GM21423 (cell line): ENCODE measurements around the gene THSD7A.

ENCODE experiments used
- ATAC-seq: cut with Tn5 transposase; IDR thresholded peaks from one replicate; pipeline ENCODE4 v1.9.1; 2021; ENCODE audit warnings: mild to moderate bottlenecking, moderate library complexity; ENCODE audit not compliant: unreplicated experiment

The THSD7A gene, protein sequence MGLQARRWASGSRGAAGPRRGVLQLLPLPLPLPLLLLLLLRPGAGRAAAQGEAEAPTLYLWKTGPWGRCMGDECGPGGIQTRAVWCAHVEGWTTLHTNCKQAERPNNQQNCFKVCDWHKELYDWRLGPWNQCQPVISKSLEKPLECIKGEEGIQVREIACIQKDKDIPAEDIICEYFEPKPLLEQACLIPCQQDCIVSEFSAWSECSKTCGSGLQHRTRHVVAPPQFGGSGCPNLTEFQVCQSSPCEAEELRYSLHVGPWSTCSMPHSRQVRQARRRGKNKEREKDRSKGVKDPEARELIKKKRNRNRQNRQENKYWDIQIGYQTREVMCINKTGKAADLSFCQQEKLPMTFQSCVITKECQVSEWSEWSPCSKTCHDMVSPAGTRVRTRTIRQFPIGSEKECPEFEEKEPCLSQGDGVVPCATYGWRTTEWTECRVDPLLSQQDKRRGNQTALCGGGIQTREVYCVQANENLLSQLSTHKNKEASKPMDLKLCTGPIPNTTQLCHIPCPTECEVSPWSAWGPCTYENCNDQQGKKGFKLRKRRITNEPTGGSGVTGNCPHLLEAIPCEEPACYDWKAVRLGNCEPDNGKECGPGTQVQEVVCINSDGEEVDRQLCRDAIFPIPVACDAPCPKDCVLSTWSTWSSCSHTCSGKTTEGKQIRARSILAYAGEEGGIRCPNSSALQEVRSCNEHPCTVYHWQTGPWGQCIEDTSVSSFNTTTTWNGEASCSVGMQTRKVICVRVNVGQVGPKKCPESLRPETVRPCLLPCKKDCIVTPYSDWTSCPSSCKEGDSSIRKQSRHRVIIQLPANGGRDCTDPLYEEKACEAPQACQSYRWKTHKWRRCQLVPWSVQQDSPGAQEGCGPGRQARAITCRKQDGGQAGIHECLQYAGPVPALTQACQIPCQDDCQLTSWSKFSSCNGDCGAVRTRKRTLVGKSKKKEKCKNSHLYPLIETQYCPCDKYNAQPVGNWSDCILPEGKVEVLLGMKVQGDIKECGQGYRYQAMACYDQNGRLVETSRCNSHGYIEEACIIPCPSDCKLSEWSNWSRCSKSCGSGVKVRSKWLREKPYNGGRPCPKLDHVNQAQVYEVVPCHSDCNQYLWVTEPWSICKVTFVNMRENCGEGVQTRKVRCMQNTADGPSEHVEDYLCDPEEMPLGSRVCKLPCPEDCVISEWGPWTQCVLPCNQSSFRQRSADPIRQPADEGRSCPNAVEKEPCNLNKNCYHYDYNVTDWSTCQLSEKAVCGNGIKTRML (N-terminal part only)

DNA sequence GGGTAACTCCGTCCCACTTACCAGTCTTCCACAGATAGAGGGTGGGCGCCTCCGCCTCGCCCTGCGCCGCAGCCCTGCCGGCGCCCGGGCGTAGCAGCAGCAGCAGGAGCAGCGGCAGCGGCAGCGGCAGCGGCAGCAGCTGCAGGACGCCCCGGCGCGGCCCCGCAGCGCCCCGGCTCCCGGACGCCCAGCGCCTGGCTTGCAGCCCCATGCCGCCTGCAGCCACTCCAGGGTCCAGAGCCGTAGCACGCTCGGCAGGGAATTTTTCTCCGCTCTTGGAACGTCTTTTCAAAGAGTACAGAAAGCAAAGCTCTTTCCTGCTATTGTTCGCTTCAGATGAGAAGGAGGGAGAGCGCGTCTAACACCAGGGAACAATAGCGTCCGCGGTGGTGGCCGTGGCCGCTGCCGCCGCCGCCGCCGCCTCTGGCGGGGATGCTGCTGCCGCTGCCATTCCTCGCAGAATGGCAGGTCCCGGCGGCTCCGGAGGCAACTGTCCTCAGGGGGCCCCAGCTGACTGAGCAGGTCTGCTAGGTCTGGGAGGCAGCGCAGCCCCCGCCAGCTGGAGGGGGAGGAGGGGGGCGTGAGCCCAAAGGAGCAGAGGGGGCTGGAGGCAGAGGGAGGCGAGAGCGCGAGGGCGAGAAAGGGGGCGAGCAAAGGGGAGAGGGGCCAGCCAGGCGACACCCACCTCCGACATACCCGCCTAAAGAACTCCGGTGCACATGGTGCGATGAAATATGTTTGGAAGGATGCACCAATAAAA lies at the start of gene THSD7A:
THSD7A (minus strand) TSS at position 463 of the 760 bp plus-strand sequence; CDS start at position 211, 252 bp downstream.
- ATAC-seq: no peak

DNA sequence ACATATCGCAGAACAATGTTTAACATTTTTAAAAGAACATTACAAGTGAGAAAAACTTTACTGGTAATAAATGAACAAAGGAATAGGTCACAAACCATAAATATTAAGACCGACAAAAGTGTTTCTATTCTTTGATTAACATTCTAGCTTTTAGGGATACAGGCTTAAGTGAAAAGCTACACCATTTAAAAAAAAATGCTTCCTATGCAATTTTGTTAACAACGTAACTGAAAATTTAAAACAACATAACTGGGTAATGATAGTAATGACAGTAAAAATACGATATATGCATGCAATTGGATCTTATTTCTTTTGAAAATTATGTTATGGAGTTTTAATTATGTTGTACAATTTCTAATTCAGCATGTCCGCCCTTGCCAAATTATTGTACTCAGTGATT lies 49.7 kb upstream of the THSD7A start:
- no peak for ATAC-seq

GRCh38 chr7:11875635-11876034 lies 43.6 kb upstream of the THSD7A start:
- no peak for ATAC-seq

- ATAC-seq: no peak
These were observed 33.7 kb upstream of the THSD7A start for GRCh38 chr7:11865671-11866070.

GRCh38 chr7:11858622-11859302 lies 26.8 kb upstream of the THSD7A start:
- ATAC-seq: no peak

DNA sequence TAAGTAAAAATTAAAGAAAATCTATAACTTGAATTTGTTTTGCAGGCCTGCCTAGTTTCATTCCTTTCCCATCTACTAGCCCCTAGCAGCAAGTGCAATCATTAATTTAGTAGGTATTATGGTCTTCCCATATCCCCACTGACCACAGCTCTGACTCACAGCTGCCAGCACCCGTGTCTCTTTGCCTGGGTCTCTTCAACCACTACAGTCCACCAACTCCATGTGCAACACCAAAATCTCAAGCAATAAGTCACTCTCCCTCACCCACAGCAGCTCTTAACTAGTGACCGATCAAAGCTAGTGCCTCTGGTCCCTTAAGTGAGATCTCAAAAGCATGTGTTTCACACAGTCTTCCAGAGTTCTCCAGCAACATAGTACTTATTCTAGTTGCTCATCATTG lies 26.0 kb upstream of the THSD7A start:
- no peak for ATAC-seq

- ATAC-seq: no peak
These were observed 16.3 kb upstream of the THSD7A start for GRCh38 chr7:11848251-11848650.

DNA sequence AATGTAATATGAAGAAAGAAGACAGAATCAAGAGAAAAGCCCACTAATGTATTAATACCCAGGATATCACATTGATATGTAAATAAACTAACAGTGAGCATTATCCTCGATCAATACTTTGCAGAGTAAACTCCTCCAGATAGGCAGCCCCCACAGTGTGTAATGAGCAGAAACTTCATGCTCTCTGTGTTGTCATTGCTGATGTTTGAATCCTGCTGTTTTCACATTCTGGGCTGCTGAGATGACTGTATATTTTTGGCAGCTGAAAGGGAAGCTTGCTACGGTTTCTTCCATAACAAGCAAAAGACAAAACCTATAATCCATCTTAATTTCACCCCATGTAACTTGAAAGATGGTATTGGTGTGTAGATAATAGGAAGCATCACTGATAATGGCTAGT lies 15.3 kb upstream of the THSD7A start:
- no peak for ATAC-seq

- ATAC-seq: no peak
These were observed 14.5 kb upstream of the THSD7A start for GRCh38 chr7:11846361-11846955.

- ATAC-seq: no peak
These were observed 11.2 kb upstream of the THSD7A start for GRCh38 chr7:11843113-11843765.

GRCh38 chr7:11841657-11842056 lies 9.7 kb upstream of the THSD7A start:
- no peak for ATAC-seq

DNA sequence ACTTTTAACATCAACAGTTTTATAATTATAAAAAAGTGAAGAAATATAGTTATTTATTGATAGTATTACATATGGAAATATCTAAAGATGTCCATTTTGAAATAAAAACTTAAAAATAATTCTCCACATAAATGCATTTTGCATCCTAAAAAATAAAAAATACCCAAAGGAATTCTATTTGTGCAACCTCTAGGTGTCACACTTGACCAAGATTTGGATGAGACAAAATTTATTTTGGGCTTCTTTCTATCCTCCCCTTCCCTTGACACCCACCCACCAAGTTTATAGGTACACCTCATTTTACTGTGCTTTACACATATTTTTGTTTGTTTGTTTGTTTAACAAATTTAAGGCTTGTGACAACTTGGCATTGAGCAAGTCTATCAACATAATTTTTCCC lies 3.3 kb upstream of the THSD7A start:
- no peak for ATAC-seq

DNA sequence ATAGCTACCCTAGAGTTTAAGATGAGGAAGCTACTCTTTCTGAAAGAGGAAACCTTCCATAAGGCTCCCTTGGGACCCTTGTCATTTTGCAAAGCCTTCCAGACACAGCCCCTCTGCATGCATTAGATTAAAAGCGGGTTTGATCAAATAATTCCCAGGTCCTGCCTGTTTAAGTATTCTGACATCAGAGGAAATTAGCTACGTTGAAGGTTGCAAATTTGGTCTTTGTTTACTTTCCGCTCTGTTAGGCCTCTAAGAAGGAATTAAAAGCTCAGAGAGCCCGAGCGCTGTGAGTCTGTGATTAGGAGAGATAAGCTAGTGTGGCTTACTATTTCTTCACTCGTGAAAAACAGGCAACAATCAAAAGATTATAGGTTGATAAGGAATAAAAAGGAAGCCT lies 1.4 kb upstream of the THSD7A start:
- ATAC-seq: no peak

DNA sequence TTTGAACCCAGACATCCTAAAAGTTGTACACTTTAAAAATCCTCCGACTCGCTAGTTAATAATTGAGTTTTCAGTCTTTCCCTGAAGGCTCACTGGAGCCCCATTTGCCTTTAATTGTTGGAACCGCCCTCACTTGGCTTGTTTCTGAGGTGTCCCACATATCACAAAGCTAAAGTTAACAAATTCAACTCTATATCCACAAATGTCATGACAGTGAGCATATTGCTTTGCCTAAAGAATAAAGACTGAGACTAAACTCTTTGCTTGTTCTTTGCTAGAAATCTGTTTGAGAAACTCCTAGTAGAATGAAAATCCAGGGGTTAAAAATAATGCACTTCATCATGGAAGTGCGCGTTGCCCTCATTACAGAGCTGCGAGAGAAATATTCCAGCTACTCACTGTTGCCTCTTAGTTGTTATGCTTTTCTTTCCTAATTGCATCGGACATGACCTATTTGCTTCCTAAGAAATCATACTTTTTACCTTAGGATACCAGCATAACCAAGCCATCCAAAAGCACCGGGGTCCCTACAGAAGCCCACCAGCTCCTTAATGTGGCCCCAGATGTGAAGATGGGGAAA lies 752 bp downstream of the THSD7A start:
- ATAC-seq: no peak

DNA sequence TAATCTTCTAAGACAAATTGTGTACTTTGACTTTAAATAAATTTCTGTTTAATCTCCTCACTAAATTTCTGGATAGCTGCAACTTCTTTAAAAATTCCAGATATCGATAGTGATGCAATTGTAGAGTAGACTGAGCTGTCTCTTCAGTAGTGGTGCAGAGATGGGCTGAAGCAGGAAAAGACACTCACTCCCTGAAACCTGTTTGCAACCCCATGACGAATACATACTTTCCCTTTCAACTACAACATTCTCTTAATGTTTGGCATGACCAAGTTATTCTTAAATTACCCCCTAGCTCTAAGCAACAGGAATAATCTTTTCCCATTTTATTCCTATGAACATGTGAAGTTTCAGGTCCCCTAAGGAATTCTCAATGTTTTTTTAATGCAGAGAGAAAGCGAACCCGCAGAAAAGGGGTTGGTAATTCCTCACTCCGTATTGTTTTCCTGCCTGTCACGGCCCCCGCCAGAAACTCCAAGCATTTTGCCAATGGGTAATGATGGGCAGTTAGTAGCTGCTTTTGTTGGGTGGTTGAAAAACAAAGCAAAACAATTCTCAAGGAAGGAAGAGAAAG lies 1.3 kb downstream of the THSD7A start:
- no peak for ATAC-seq

- ATAC-seq: no peak
These were observed 2.0 kb downstream of the THSD7A start for GRCh38 chr7:11829954-11830353.

- ATAC-seq: no peak
These were observed 12.1 kb downstream of the THSD7A start for GRCh38 chr7:11819947-11820346.

DNA sequence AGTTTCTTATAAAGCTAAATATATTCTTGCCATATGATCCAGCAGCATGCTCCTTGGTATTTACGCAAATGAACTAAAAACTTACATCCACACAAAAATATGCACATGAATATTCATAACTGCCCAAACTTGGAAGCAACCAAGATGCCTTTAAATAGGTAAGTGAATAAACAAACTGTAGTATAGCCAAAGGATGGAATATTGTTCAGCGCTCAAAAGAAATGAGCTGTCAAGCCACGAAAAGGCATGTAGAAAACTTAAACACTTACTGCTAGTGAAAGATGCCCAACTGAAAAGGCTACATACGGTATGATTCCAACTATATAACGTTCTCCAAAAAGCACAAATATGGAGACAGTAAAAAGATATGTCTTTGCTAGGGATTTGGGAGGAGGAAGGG lies 12.7 kb downstream of the THSD7A start:
- no peak for ATAC-seq
